HG02970 (cell line): ENCODE data around the gene SLC25A48.
A peak's percentile ranks its signal among the peaks of the same experiment; 100 is the strongest.

ENCODE experiments used
- ATAC-seq: cut with Tn5 transposase; IDR thresholded peaks from one replicate; pipeline ENCODE4 v1.9.1; 2021; ENCODE audit warnings: mild to moderate bottlenecking, moderate library complexity, moderate number of reproducible peaks; ENCODE audit not compliant: unreplicated experiment, low FRiP score

The SLC25A48 gene, protein sequence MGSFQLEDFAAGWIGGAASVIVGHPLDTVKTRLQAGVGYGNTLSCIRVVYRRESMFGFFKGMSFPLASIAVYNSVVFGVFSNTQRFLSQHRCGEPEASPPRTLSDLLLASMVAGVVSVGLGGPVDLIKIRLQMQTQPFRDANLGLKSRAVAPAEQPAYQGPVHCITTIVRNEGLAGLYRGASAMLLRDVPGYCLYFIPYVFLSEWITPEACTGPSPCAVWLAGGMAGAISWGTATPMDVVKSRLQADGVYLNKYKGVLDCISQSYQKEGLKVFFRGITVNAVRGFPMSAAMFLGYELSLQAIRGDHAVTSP

GRCh38 chr5:135834639-135835529 is at the start of gene SLC25A48:
SLC25A48 (plus strand) TSS chr5:135834663; CDS start chr5:135834848, 185 bp downstream.
- ATAC-seq: peak; percentile 81

GRCh38 chr5:135800656-135801055 is 33.8 kb upstream of the SLC25A48 start:
- no peak for ATAC-seq

- no peak for ATAC-seq
These were observed 24.1 kb upstream of the SLC25A48 start for GRCh38 chr5:135810188-135810943.

- ATAC-seq: no peak
These were observed 23.5 kb upstream of the SLC25A48 start for GRCh38 chr5:135811007-135811406.

DNA sequence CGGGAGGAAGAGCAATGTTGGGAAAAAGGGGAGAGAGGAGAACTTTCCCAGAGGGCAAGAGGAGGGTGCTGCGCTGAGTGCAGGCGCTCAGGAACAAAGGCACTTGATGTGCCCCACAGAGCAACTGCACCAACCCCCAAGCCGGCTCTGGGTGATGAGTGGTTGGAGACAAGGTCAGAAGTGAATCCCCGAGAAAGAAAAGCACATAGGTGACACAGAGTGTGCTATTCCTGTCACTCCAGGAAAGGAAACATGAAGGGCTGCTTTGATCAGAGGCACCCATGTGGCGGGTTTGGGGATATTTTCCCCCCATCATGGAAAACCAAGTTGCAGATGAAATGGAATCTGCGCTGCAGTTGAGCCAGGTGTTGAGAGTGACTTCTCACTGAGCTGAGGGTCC is 20.7 kb upstream of the SLC25A48 start:
- no peak for ATAC-seq

DNA sequence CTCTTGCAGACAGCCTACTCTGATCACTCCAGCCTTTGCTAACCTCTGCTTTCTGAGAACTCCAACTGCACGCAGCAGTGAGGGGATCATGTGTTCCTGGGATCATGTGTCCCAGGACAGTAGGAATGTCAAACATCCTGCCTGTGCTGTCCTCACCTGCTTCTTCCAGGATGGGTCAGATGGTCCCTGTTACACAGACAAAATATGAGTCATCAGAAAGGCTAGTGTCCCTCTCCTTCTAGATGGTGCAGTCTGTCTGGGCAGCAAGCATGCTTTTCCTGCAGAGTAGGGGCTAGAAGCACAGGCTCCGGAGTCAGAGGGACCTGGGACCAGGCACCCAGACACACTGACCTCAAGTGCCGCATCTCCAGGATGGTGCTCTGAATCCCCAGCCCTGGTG is 20.1 kb upstream of the SLC25A48 start:
- ATAC-seq: no peak

DNA sequence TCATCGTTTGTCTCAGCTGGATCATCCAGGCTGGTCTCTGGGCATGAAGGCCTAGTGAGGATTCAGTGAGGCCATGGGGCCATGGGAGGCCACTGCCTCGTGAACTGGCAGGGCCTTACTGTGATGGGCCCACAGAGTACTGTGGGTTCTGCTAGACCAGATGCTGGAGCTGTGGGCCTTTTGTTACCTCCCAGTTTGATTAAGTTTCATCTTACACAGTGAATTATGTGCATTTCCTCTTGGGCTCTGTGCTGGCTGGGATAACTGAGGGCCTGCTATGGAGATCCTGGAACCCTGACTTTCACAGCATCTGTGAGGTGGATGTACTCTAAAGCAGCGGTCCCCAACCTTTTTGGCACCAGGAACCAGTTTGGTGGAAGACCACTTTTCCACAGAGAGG is 19.7 kb upstream of the SLC25A48 start:
- ATAC-seq: no peak

DNA sequence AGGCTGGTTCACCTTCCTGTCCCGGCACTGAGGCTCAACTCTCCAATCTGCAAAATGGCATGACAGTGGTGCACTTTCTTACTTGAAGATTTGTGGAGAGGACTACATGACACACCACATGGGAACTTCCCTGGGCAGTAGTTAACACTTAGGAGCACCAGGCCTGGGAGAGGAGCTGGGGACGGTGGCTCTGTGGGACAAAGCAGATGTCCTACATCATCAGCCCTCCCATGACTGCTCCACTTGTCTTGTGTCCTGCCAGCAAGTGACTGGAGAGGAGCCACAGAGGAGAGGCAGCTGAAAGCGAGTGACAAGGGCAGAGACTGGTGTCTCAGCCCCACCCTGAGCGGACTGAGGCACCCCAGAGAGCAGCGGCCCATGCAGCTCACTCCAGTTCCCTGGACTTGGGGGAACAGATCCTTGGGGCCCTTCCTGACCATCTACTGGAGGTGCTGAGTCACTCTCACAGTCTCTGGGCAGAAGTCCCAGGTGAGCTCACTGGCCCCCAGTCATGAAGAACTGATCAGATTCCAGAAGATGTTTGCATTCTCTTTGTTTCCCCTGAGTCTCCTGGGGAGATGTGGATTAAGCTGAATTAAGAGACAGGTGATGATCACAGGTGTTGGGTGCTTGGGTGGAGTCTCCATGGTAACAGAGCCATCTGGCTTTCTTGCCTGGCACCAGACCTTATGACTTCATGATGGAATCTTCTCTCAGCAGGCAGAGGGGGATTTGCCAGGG is 13.2 kb upstream of the SLC25A48 start:
- no peak for ATAC-seq

DNA sequence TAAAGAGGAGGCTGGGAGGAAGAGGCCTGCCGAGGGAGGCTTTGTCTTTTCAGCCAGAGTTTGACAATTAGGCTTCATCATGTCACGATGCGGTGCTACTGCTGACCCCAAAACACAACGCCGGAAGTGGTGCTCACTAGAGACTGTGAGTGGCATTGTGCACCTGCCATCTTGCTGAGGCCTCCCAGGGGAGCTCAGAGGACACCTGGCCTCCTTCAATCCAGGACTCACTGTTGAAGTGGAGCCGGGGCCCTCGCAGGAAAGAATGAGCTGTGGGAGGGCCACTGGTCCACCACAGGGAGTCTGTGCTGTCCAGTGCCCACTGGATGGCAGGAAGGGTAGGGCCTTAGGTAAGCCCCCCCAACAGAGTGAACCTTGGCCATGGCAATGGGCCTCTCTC is 12.7 kb upstream of the SLC25A48 start:
- no peak for ATAC-seq

DNA sequence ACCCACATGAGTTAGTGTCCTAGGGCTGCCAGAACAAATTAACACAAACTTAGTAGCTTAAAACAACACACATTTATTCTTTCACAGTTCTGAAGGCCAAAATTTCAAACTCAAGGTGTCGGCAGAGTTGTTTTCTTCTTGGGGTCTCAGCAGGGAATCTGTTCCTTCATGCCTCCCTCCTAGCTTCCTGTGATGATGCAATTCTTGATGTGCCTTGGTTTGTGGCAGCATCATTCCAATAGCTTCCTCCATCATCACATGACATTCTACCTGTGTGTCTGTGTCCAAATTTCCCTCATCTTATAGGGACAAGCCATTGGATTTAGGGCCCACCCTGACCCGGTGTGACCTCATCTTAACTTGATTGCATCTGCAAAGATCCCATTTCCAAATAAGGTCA is 12.2 kb upstream of the SLC25A48 start:
- no peak for ATAC-seq

- ATAC-seq: no peak
These were observed 11.5 kb upstream of the SLC25A48 start for GRCh38 chr5:135822959-135823358.

DNA sequence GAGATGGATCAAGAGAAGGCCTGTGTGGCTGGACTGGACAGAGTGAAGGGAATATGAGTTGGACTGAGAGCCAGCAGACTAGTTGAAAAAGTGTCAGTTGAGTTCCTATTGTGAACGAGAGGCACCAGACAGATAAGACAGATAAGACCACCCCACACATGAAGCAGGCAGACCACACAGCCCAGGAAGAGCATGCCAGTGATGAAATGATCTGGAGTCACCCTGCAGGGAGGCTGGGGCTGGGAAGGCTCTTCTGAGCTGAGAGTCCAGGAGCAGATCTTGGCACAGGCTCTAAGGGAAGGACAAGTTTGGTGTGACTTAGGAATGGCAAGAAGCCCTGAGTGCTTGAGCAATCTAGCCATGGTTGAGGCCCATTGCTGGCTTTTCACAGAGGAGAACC is 10.6 kb upstream of the SLC25A48 start:
- ATAC-seq: no peak

DNA sequence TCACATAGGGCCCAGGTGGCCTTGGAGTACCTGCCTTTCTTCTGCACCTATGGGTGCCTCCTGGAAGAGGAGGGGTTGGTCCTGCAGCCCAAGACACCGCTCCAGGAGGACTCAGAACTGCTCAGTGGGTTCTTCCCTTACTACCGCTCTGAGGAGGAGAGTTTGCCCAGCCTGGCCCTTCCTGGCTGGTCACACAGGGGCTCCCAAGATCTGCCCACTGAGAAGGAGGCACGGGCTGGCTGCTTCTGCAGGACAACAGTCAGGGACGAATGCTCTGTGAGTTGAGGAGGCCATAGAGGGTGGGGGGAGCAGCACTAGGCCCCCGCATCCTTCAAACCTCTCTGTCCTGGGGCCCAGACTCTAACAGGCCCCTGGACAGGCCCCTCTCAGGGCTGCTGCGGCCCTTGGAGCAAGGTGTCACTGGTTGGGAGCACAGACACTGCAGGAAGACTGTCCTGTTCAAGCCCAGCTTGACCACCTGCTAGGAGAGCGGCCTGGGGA is 9.9 kb upstream of the SLC25A48 start:
- ATAC-seq: no peak

DNA sequence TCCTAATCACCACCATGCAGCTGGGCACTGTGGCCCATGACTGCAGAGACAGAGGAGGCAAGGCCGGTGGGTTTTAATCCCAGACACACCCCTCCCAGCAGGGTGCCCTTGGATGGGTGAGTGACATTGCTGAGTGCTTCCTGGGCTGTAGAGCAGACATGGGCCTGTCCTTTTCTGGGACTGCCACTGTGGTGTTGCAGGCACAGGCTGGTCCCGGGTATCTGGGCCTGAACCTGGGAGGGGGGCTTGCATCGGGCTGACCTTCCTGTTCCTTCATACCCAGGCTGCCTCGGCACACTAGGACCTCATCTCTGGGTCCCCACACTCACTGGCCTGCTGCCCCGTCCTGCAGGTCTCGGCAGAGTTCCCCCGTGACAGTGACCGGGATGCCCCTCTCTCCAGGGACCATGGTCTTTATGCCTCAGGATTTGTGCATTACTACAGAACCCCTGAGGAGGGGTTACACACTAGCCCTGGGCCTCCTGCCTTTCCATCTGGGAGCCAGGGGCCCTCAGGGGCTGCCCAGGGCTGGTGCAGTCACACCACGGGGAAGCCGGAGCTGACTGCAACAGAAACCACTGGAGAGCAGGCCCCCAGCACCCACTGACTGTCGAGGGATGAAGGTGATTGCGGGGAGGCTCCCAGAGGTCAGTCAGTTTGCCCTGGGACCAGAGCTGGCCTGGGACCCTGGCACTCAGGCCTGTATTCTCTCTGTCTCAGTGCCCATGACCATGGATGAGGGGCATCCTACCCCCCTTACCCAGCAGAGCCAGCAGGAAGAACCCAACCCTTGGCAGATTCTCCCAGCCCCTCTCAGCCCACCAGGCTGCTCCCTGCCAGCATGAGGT is 8.9 kb upstream of the SLC25A48 start:
- no peak for ATAC-seq

- ATAC-seq: no peak
These were observed 8.3 kb upstream of the SLC25A48 start for GRCh38 chr5:135826221-135826525.

- ATAC-seq: no peak
These were observed 7.3 kb upstream of the SLC25A48 start for GRCh38 chr5:135826994-135827671.

DNA sequence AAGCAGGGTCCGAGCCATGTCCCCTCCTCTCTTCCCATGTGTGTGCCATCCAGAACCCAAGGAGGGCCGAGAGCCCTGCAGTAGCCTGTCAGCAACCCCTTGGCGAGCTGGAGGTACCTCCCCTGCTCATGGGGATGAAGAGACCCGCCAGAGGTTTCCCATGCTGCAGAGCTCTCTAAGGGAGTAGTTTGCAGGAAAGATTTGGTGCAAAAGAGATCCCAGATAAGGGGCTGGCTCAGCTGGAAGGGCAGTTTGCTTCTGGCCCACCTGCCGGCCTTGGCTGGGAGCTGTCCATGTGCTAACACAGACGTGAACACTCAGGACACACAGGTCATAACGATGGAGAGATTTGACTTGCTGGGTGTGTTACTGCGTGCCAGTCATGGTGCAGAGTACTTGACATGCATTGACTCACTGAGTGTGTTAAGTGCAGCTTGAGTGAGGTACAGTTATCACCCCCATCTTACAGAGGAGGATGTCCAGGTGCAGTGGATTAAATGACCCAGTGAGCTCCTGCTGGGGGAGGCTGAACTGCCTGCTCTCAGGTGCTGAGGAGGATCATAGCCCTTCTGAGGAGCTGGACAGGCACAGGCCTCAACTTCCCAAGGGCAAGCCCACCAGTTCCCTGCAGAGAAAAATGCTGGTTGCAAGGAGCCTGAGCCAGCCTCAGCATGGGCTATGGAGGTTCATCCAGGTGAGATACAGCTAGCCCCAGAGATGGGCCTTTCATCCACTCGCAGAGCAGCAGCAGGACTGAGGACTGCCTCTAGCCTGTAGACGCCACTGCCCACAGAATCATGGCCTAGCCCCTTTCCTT is 6.3 kb upstream of the SLC25A48 start:
- no peak for ATAC-seq

- ATAC-seq: no peak
These were observed 5.7 kb upstream of the SLC25A48 start for GRCh38 chr5:135828782-135829127.
